Measurements from ENCODE around the gene SSRP1.

GRCh38 chr11:57368845-57369232 is 33.1 kb upstream of the SSRP1 start:
- TF ChIP-seq, protein P1, sequence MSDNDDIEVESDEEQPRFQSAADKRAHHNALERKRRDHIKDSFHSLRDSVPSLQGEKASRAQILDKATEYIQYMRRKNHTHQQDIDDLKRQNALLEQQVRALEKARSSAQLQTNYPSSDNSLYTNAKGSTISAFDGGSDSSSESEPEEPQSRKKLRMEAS (IDR thresholded peaks at IDR 0.05): no peak
- TF ChIP-seq CREB1 (IDR thresholded peaks at IDR 0.05; ENCODE audit: low read depth) (no peak), EGR1 (IDR thresholded peaks at IDR 0.05) (no peak), EP300 (IDR thresholded peaks at IDR 0.05; ENCODE audit: borderline replicate concordance) (no peak), REST (IDR thresholded peaks at IDR 0.05; ENCODE audit: low read depth) (no peak)

Measured in Ishikawa (cell line).